Fibroblast of pulmonary artery (primary cell): ENCODE data around the gene NAXE.
A peak's percentile ranks its signal among the peaks of the same experiment; 100 is the strongest.

Source experiments
- DNase-seq: peaks from one replicate; pipeline ENCODE4 v3.0.0-alpha.2; 2010; ENCODE audit warnings: low read depth
- H3K4me3 ChIP-seq: replicated peaks from 2 replicates; pipeline ENCODE4 v1.5.1; 2011; ENCODE audit warnings: low read depth, mild to moderate bottlenecking, control low read depth, low read length, moderate library complexity
- TF ChIP-seq, protein P1 (sequence below): IDR thresholded peaks from 2 replicates; pipeline ENCODE4 v1.5.1; 2011; ENCODE audit warnings: mild to moderate bottlenecking, control low read depth, low read length, inconsistent platforms; ENCODE audit errors: missing control alignments

Gene NAXE

DNA sequence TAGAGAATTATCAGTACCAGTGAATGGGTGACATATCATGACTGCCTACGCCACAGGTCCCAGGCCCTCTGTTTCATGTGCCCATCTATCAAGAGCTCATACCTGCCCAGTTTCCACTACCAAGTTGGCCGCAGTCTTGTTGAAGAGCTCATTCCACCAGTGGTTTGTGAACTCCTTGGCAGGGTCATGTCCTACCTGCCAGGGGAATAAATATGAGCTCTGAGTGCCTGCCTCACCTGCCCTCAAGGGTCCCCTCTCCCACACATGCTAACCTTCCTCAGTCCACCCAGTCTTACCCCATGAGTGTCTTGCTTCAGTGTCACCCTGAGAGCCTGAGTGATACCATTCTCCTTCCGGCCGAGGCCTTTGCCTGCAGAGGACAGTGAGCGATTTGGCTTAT lies 6.5 kb downstream of the NAXE start:
- H3K4me3 ChIP-seq: no peak overlapping the region
- DNase-seq: no peak
- TF ChIP-seq, protein P1, sequence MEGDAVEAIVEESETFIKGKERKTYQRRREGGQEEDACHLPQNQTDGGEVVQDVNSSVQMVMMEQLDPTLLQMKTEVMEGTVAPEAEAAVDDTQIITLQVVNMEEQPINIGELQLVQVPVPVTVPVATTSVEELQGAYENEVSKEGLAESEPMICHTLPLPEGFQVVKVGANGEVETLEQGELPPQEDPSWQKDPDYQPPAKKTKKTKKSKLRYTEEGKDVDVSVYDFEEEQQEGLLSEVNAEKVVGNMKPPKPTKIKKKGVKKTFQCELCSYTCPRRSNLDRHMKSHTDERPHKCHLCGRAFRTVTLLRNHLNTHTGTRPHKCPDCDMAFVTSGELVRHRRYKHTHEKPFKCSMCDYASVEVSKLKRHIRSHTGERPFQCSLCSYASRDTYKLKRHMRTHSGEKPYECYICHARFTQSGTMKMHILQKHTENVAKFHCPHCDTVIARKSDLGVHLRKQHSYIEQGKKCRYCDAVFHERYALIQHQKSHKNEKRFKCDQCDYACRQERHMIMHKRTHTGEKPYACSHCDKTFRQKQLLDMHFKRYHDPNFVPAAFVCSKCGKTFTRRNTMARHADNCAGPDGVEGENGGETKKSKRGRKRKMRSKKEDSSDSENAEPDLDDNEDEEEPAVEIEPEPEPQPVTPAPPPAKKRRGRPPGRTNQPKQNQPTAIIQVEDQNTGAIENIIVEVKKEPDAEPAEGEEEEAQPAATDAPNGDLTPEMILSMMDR: no peak

DNA sequence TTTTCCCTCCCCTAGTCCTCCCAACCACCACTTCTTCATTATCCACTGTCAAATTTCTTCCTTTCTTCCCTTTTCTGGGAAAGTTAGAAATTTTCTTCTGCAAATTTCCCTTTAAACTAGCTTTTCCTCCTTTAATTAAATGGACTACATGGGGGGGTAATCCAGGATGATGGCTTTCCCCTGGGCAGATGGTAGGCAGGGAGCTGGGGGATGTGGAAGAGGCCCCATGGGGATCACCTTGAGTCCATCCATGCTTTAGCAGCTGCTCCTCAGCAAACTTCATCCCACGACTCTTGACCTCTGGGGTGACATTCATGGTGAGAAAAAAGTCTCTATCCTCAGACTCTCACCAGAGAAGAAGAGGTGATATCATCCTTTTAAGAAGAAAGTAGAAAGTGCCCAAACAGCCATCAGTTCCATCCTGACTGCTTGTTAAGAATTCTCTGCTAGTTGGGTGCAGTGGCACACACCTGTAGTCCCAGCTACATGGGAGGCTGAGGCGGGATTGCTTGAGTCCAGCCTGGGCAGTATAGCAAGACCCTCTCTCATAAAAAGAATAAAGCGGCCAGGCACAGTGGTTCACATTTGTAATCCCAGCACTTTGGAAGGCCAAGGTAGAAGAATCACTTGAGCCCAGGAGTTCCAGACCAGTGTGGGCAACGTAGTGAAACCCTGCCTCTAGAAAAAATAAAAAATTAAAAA lies 7.3 kb downstream of the NAXE start:
- no peak overlapping the region for H3K4me3 ChIP-seq
- DNase-seq: no peak
- TF ChIP-seq, protein P1: no peak

DNA sequence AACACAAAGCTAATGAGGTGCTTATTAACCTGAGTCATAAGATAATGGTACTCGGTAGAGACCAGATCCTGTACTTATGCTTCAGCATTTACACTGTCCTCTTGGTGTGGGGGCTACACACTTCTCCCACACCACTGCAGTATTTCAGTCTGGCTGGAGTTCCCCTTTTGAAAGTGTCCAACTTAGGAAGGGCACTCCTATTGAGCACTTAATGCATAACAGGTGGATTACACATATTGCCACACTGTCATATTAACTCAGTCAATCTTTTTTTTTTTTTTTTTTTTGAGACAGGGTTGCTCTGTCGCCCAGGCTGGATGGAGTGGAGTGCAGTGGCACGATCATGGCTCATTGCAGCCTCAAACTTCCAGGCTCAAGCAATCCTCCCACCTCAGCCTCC lies 8.2 kb downstream of the NAXE start:
- no peak for DNase-seq
- TF ChIP-seq, protein P1: no peak
- H3K4me3 ChIP-seq: no peak overlapping the region

DNA sequence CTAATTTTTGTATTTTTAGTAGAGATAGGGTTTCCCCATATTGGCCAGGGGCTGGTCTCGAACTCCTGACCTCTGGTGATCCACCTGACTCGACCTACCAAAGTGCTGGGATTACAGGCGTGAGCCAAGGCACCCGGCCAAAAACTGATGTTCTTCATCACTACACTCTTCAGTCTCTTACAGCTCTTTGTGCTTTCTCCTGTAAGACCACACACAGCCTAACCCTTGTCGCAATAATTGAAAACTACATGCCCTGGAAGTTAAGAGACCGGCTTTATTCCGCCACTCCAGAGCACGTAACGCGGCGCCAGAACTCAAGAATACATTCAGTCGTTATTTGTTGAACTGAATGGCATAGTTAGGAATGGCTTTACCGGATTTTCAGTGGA lies 9.2 kb downstream of the NAXE start:
- DNase-seq: peak; percentile 26
- H3K4me3 ChIP-seq: peak overlapping the region; percentile 77
- TF ChIP-seq, protein P1: no peak

DNA sequence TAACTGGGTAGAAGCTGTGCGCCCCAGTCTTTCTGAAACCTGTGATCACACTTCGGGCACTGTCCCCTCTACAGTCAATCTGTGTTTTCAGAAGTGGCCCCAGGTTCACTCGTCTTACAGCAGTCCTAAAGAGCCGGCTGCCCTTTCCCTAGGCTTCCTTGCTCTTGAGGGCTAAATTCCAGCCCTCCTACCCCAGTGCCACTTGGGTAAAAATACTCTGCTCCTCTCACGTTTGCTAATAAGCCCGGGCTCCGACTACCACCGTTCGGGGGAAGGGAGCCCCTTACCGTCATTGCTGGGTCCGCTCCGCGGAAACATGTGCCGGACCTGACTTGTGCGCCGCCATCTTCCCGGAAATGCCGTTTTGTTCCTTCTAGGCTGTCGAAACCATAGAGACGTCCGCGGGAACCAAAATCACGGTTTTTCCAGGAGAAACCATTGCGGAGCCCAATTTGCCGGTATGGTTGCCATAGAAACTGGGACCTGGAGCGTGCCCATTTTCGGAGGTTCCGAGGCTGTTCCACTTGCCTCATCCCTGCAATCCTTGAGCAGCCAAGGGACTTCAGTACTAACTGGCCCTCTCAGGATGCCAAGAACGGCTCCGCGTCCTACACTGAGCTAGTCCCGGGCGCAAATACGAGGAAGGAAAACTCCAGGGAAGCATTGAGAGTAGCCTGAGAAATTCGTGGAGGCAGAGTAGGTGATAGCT lies 9.7 kb downstream of the NAXE start, which contains the start of gene GPATCH4:
GPATCH4 (minus strand) TSS at position 358 of the 709 bp plus-strand sequence.
- H3K4me3 ChIP-seq: peak within 1 kb of the TSS; percentile 77
- TF ChIP-seq, protein P1: no peak
- peak; percentile 96 for DNase-seq

DNA sequence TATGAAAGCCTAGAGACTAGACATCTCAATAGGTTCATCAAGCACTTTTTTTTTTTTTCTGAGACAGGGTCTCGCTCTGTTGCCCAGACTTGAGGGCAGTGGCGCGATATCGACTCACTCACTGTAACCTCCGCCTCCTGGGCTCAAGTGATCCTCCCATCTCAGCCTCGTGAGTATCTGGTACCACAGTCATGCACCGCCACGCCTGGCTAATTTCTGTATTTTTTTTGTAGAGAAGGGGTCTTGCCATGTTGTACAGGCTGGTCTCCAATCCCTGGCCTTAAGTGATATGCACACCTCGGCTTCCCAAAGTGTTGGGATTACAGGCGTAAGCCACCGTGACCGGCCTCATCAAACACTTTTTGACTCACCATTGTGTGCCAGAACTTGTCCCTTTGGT lies 10.3 kb downstream of the NAXE start:
- peak overlapping the region; percentile 77 for H3K4me3 ChIP-seq
- TF ChIP-seq, protein P1: no peak
- DNase-seq: no peak
